GM21723 (cell line): ENCODE data around the gene INPP4A.

Experiments used
- ATAC-seq: cut with Tn5 transposase; IDR thresholded peaks from one replicate; pipeline ENCODE4 v1.9.1; 2021; ENCODE audit warnings: mild to moderate bottlenecking, moderate library complexity; ENCODE audit not compliant: unreplicated experiment

INPP4A gene

DNA sequence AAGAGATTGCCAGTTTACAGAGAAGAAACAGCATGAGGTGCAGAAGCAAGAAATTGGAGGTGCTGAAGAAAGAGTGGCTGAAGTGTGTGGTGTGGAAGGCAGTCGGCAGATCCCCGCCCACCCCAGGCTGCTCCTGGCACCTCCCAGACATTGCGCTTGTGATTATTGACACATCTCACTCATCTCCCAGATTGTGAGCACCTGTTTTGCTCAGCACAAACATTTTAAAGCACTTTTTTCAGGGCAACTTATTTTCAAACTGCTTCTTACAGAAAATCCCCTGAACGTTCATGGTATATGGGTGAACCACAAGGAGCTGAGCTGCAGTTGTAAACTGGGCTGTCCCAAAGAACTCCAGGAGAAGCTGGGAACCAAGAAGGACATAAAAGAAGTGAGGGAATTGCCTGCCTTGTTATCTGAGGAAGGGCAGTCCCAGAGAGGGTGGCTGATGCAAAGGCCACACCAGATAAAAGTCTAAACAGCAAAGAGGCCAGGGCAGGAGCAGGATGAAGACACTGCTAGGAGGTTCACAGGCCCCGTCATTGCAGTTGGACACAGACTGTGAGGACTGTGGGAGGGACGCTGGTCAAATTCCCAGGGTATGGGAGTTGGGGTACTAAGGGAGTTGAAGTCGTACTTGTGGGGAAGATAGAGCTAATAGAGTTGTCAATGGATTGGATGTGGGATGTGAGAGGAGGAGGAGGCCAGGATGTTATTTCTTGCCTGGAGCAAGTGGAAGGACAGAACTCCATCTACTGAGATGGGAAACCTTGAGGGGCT lies 65.1 kb downstream of the INPP4A start:
- ATAC-seq, result no peak

- ATAC-seq, result no peak
Measured at GRCh38 chr2:98510322-98510662, 65.6 kb downstream of the INPP4A start.

DNA sequence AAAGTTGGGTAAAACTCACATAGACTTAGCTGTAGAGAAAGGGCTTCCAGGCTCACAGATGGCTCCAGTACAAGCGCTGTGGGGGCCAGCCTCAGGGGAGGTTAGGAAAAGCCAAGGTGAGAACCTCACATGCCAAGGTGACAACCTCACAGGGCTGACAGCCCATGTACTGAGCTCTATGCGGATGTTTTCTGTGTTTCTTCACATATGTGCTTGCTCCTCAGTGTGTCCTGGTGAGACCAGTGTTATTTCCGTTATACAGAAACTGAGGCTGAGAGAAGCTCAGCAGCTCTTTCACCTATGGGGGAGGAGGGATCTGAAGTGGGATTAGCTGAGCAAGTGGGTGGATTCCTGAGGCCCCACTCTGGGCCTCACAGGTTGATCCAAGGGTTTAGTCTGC lies 67.3 kb downstream of the INPP4A start:
- no peak for ATAC-seq

GRCh38 chr2:98512699-98513098 lies 68.0 kb downstream of the INPP4A start:
- no peak for ATAC-seq

DNA sequence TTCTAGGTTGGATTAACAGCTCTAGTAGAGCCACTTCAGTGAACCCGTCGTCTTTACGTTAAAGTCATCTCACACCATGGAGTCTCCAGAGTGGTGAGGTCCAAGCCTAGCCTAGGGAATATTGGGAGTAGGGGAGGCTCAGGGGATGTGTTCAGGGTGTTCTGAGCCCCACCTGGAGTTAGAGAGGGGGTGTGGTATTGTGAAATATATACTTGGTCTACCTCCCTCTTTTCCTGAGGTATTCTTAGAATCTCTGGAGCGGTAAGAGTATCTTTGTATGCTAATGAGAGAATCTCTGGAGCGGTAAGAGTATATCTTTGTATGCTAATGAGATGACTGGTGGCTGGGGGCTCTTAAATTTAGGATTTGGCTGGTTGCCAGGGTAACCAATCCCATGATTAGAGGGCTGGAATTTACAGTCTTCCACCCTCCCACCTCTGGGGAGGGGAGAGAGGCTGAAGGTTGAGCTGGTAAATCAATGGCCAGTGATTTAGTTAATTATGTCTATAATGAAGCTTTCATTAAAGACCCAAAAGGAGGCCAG lies 69.5 kb downstream of the INPP4A start:
- ATAC-seq, result no peak

- no peak for ATAC-seq
Measured at GRCh38 chr2:98514879-98515249, 70.2 kb downstream of the INPP4A start.

- ATAC-seq, result peak; percentile 60
Measured at GRCh38 chr2:98515250-98515991, 70.8 kb downstream of the INPP4A start.

DNA sequence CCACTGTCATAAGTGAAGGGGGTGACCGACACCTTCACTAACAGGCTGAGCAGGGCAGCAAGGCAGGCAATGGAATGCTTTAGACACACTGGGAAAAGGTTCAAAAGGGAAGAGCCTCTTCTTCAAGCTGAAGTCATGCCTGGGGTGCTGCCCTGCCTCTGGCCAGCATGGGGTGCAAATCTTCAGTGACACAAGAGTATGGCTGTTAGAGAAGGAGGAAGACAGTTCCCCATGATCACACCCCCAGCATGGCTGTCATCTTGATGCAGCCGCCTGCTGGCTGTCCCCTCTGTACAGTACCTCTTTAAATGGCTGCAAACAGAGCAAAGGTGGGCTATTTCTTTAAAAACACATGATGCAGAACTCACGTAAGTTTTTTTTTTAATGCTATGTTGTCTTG lies 71.9 kb downstream of the INPP4A start:
- no peak for ATAC-seq

DNA sequence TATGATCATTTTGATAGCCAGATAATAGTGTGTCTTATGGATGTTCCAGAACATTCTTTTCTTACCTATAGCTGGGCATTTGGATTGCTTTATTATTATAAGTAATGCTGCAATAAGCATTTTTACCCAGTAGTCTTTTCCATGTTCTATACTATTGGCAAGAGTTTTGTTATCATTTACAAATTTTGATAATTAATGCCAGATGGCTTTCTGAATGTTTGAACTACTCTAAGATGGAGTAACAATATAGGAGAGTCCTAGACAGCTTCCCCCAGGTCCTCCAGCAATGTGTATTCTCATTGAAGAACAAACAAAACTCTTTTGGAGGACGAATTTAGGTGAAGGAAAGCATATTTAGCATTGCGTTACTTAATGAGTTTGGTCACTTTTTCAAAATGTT lies 73.0 kb downstream of the INPP4A start:
- no peak for ATAC-seq

- ATAC-seq, result no peak
Measured at GRCh38 chr2:98518101-98518500, 73.4 kb downstream of the INPP4A start.

- ATAC-seq, result no peak
Measured at GRCh38 chr2:98519156-98519555, 74.5 kb downstream of the INPP4A start.

DNA sequence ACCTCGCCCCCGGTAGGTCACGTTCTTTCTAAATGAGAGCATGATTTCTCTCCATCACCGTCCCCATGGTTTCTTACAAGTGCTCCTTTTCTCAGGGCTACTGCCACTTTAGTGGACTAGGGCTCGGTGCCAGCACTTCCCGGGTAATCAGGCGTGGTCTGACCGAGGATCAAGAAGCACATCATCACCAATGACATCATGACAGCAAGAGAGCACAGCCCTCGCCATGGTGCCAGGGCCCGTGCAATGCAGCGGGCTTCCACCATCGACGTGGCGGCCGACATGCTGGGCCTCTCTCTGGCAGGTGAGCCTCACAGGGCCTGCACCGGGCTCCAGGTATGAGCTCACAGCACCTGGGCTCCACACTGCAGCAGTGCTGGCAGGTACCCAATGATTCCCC lies 75.2 kb downstream of the INPP4A start:
- no peak for ATAC-seq

GRCh38 chr2:98520806-98521205 lies 76.1 kb downstream of the INPP4A start:
- ATAC-seq, result no peak

DNA sequence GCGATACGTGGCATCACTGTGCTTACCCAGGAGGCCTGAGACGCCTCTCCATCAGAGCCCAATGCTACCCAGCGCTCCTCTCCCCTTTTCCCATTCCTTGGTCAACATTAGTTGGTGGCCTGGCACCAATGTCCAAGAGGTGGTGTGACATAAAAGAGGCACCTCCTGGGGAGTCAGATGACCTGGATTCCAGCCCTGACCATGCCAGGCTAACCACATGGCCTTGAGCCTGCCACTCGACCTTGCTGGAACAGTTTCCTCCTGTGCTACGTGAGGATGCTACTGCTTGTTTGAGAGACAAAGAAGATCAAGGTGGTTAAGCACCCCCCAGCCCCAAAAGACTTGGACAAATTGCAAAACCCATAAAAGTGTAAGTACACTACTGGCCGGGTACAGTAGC lies 76.6 kb downstream of the INPP4A start:
- ATAC-seq, result no peak

DNA sequence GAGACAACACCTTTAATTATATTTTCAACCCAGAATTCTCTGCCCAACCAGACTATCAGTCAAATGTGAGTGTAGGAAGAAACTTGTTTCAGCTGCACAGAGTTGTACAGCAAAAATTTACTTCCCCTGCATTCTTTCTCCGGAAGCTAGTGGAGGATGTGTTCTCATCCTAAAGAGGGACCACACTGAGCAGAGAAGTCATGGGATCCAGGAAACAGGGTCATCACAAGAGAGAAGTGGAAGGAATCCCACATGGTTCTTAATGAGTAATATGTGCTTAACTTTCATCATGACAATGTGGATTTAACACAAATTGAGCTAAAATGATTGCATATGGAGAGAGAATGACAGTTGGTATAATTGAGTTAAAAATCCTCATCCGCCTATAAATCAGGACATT lies 78.2 kb downstream of the INPP4A start:
- no peak for ATAC-seq

DNA sequence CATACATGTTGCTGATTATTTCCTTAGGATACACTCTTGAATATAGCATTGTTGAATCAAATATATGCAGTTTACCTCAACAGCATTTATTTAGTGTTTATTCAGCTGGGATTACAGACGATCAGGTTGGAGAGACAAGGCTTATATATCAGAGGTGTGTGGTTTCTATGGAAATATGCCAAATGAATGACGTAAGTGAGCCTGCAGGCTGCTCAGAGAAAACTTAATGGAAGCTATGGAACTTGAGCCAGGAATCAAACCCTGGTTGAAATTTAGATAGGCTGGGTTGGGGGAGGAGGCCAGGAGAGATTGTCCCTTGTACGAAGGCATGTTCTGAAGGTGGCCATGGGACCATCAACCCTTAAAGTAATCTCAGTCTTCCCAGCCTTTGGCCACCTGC lies 79.5 kb downstream of the INPP4A start:
- ATAC-seq, result no peak

- ATAC-seq, result no peak
Measured at GRCh38 chr2:98528349-98528748, 83.7 kb downstream of the INPP4A start.

GRCh38 chr2:98530114-98530513 lies 85.5 kb downstream of the INPP4A start:
- ATAC-seq, result no peak

DNA sequence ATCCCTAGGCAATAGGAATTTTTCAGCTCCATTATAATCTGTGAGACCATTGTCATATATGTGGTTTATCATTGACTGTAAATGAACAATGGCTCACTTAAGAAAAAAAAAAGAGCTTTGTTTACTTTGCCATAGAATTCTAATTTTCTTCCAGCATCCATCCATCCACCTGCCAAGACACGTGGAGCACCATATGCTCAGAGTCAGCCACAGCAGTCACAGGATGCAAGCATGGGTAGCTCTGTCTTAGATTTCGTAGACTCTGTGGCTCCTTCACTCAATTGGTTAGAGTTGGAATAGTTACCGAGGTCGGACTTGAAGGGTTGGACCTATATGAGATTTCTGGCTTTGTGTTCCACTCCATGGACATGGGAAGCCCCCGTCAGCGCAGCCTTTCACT lies 88.1 kb downstream of the INPP4A start:
- no peak for ATAC-seq

GRCh38 chr2:98533547-98533946 lies 88.9 kb downstream of the INPP4A start:
- ATAC-seq, result no peak

- no peak for ATAC-seq
Measured at GRCh38 chr2:98534761-98535160, 90.1 kb downstream of the INPP4A start.

DNA sequence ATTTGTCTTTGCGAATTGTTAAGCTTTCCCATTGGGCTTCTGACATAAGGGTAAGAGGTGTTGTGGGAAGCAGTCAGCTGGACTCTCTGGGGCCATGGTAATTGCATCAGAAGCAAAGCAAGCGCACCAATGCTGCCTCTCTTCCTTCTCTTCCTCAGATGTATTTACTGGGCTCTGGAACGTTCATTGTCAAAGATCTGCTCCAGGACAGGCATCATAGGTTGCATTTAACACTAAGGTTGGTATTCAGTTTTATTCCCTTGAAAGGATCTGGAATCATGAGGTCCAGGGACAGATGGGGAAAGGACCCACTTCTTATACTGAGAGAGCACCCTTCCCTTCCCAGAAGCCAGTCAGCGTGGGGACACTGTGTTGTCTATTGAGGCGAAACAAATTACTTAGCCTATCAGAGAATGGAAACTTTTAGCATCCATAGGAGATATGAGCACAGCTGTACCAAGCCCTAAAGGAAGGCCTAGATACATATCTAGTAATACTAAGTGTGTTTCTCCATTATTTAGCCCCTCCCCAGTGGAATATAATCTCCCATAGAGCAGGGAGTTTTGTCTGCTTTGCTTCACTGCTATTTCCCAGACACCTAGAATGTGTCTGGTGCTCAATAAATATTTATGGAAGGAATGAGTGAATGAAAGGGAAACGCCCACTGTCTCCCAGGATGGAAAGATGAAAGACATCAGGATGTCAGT lies 91.5 kb downstream of the INPP4A start:
- ATAC-seq, result no peak
